Immature natural killer cell (primary cell): ENCODE measurements around the gene NTN5. TPM values are rescaled to one million over a fixed set of nuclear protein-coding genes. Genes with fewer than 3 reads are reported as not detected.
A peak's percentile ranks its signal among the peaks of the same experiment; 100 is the strongest.
"Not testable (repeated sequence)": the region's sequence is repeated elsewhere in the genome, so short reads cannot be mapped to it uniquely, and the experiment has no call there.

Experiments used
- DNase-seq, 3 donors: peaks; one replicate each; pipeline ENCODE4 v3.0.0; 2022; ENCODE audit warnings: mixed read lengths in 1 of 3
- H3K27ac Mint-ChIP-seq, 6 donors: one replicate each; pipeline ENCODE4 v1.8.0; 2020; ENCODE audit warnings: mixed read lengths in 6 of 6, mild to moderate bottlenecking in 5 of 6, inconsistent platforms in 4 of 6, moderate library complexity in 3 of 6
- H3K27me3 Mint-ChIP-seq, 3 donors: one replicate each; pipeline ENCODE4 v1.8.0; 2020 to 2021; ENCODE audit warnings: low read depth in 3 of 3, mild to moderate bottlenecking in 3 of 3, mixed read lengths in 3 of 3, moderate library complexity in 3 of 3, inconsistent platforms in 1 of 3
- H3K36me3 Mint-ChIP-seq, 3 donors: one replicate each; pipeline ENCODE4 v1.8.0; 2020; ENCODE audit warnings: mixed read lengths in 3 of 3, inconsistent platforms in 2 of 3, mild to moderate bottlenecking in 2 of 3
- H3K4me1 Mint-ChIP-seq, 2 donors: one replicate each; pipeline ENCODE4 v1.8.0; 2020; ENCODE audit warnings: inconsistent platforms in 2 of 2, mild to moderate bottlenecking in 2 of 2, mixed read lengths in 2 of 2, moderate library complexity in 1 of 2
- H3K4me3 Mint-ChIP-seq, 5 donors: one replicate each; pipeline ENCODE4 v1.8.0; 2020; ENCODE audit warnings: mild to moderate bottlenecking in 5 of 5, mixed read lengths in 5 of 5, inconsistent platforms in 3 of 5, moderate library complexity in 3 of 5
- H3K9me3 Mint-ChIP-seq, 6 donors: one replicate each; pipeline ENCODE4 v1.8.0; 2020; ENCODE audit warnings: mild to moderate bottlenecking in 6 of 6, mixed read lengths in 6 of 6, inconsistent platforms in 4 of 6, moderate library complexity in 3 of 6
- polyA plus RNA-seq, 3 donors: library from polyadenylated mRNA; unstranded; fragments of 300-500 nt; fragmentation: Illumina TruSeq; gene quantifications; one replicate each; pipeline ENCODE4 v1.2.3, GENCODE V29; 2021

NTN5 gene
- polyA plus RNA-seq, 3 donors from 2014 or later = 0.46 TPM; not detected in 2

DNA sequence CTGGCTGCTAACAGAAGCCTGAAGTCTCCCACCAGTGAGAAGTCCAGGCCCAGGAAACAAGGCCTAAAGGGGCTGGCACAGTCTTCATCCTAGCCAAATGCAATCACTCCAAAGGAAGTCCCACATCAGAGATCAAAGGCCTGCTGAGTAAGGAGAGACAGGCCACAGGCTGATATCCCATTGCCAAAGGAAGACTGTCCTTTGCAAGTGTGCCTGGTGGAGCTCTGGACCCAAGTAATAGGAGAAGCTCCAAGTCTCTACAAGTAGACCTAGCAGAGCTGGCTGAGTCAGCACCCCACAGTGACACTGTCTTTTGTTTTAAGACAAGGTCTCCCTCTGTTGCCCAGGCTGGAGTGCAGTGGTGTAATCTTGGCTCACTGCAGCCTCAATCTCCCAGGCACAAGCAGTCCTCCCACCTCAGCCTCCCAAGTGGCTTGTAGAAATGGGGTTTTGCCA, 40.1 kb downstream of the NTN5 start:
- H3K27ac Mint-ChIP-seq = peak overlapping the region; percentile 28 to 75 (median 54)

DNA sequence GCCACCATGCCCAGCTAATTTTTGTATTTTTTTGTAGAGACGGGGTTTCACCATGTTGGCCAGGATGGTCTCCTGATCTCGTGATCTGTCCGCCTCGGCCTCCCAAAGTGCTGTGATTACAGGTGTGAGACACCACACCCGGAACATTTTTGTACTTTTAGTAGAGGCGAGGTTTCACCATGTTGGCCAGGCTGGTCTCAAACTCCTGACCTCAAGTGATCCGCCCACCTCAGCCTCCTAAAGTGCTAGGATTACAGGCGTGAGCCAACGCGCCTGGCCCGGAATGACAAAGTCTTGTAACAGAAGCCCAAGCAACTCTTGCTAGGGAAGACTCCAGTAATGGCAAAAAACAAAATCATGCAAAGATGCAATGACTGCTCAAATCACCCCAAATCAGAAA, 40.5 kb downstream of the NTN5 start:
- Mint-ChIP-seq H3K27ac (peak overlapping the region in 4 of 6 donors; percentile 53 to 75 (median 61)), H3K27me3 (peaks cover 6 to 11% (median 9%) of the 10 kb centered on the region in 3 donors), H3K4me3 (peak overlapping the region in 4 of 5 donors; percentile 2 to 29 (median 16)), H3K4me1 (peaks cover 42 to 48% of the 10 kb centered on the region in 2 donors)
- not testable (repeated sequence) for DNase-seq, H3K36me3 Mint-ChIP-seq, H3K9me3 Mint-ChIP-seq

More for the DNA sequence above, 40.1 kb downstream of the NTN5 start:
- H3K4me3 Mint-ChIP-seq = peak overlapping the region in 4 of 5 donors; percentile 2 to 29 (median 16)
- H3K9me3 Mint-ChIP-seq = no peaks in the 10 kb centered on the region
- H3K4me1 Mint-ChIP-seq = peaks cover 41 to 43% of the 10 kb centered on the region in 2 donors
- DNase-seq = no peak
- H3K36me3 Mint-ChIP-seq = peaks cover 0 to 6% (median 4%) of the 10 kb centered on the region in 3 donors
- peaks cover 10 to 15% (median 14%) of the 10 kb centered on the region in 3 donors for H3K27me3 Mint-ChIP-seq

DNA sequence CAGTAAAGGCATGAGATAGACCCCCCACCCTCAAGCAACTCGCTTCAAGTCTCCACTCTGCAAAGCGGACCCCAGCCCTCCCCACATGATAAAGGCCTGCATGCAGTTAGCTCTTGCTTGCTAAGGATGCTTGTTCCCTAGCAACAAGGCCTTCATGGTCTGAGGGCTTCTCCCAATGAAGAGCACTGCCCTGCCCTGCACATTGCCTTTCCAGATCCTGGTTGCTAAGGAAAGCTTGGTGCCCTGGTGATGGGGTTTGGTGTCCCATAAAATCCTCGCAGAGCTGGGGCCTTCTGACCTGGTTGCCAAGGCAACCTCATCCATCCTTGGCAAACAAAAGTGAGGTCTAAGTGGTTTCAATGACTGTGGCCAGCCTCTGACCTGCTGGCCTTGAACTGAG, 41.6 kb downstream of the NTN5 start:
- Mint-ChIP-seq H3K27me3 (peaks cover 5 to 9% (median 9%) of the 10 kb centered on the region in 3 donors), H3K4me1 (peaks cover 48 to 56% of the 10 kb centered on the region in 2 donors), H3K27ac (peak overlapping the region in 1 of 6 donors; percentile 34), H3K4me3 (no peak overlapping the region), H3K9me3 (no peaks in the 10 kb centered on the region), H3K36me3 (peaks cover 0 to 6% (median 4%) of the 10 kb centered on the region in 3 donors)
- DNase-seq = no peak

DNA sequence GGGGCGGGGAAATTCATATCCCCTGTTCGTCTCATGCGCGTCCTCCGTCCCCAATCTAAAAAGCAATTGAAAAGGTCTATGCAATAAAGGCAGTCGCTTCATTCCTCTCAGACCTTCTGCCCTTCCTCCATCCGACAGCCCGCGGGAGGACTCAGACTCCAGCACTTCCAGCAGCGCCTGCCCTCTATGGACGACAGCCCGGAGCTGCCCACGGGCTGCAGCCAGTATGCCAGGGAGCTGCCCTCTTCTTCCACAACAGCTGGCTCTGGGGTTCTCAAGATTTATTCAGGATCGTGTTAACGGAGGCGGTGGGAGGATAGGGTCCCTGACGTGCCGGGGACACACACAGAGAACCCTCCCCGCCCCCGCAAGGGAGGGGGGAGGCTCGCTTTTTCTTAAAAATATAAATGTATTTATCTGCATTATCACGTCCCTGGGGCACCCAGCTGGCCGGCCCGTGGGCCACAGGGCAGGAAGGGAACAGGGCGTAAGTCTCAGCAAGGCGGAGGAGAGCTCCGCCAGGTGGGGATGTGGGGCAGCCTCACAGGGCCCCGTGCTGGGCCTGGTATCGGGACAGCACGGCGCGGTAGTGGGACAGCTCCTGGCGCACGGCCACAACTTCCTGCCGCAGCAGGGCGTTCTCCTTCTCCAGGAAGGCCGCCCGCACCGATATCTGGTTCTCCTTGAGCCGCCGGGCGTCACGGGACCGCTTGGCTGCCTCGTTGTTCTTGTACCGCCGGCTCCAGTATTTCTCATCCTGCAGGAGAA, 42.3 kb downstream of the NTN5 start:
- Mint-ChIP-seq H3K9me3 (no peaks in the 10 kb centered on the region), H3K4me1 (peaks cover 45 to 54% of the 10 kb centered on the region in 2 donors), H3K27ac (peak overlapping the region in 1 of 6 donors; percentile 48), H3K36me3 (peaks cover 0 to 6% (median 4%) of the 10 kb centered on the region in 3 donors), H3K27me3 (peaks cover 3 to 7% (median 7%) of the 10 kb centered on the region in 3 donors), H3K4me3 (no peak overlapping the region)
- DNase-seq = no peak

DNA sequence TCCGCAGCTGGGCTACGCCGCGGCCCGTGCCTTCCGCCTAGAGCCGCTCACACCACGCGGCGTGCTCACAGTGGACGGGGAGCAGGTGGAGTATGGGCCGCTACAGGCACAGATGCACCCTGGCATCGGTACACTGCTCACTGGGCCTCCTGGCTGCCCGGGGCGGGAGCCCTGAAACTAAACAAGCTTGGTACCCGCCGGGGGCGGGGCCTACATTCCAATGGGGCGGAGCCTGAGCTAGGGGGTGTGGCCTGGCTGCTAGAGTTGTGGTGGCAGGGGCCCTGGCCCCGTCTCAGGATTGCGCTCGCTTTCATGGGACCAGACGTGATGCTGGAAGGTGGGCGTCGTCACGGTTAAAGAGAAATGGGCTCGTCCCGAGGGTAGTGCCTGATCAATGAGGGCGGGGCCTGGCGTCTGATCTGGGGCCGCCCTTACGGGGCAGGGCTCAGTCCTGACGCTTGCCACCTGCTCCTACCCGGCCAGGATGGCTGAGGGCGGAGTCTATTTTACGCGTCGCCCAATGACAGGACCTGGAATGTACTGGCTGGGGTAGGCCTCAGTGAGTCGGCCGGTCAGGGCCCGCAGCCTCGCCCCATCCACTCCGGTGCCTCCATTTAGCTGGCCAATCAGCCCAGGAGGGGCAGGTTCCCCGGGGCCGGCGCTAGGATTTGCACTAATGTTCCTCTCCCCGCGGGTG, 43.1 kb downstream of the NTN5 start:
- peaks cover 3 to 7% (median 4%) of the 10 kb centered on the region in 3 donors for H3K27me3 Mint-ChIP-seq
- no peak overlapping the region for H3K4me3 Mint-ChIP-seq
- H3K4me1 Mint-ChIP-seq = peaks cover 46 to 54% of the 10 kb centered on the region in 2 donors
- DNase-seq = no peak
- H3K36me3 Mint-ChIP-seq = peaks cover 0 to 6% (median 4%) of the 10 kb centered on the region in 3 donors
- H3K27ac Mint-ChIP-seq = peak overlapping the region in 1 of 6 donors; percentile 48
- no peaks in the 10 kb centered on the region for H3K9me3 Mint-ChIP-seq

DNA sequence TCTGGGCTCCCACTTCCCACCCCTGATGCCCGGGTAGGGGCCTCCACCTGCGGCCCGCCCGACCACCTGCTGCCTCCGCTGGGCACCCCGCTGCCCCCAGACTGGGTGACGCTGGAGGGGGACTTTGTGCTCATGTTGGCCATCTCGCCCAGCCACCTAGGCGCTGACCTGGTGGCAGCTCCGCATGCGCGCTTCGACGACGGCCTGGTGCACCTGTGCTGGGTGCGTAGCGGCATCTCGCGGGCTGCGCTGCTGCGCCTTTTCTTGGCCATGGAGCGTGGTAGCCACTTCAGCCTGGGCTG, 43.6 kb downstream of the NTN5 start:
- no peak overlapping the region for H3K27ac Mint-ChIP-seq
- no peak for DNase-seq
- H3K4me3 Mint-ChIP-seq = no peak overlapping the region

DNA sequence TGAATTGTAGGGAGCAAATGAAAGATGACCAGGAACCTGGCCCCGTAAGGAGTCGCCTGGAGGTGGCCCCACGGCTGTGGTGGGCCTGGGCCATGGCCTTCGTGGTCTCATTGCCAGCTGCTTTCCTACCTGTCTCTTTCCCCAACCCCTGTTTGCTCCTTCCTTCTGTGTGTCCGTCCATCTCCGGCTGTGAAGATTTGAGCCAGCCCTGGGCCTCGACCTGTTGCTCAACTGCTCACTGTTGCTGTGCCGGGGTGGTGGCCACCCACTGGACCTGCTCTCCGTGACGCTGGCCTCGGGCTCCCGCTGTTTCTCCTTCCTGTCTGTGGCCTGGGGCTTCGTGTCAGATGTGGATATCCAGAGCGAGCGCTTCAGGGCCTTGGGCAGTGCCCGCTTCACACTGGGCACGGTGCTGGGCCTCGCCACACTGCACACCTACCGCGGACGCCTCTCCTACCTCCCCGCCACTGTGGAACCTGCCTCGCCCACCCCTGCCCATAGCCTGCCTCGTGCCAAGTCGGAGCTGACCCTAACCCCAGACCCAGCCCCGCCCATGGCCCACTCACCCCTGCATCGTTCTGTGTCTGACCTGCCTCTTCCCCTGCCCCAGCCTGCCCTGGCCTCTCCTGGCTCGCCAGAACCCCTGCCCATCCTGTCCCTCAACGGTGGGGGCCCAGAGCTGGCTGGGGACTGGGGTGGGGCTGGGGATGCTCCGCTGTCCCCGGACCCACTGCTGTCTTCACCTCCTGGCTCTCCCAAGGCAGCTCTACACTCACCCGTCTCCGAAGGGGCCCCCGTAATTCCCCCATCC, 44.1 kb downstream of the NTN5 start:
- DNase-seq = no peak
- Mint-ChIP-seq H3K9me3 (no peaks in the 10 kb centered on the region), H3K4me3 (peak overlapping the region in 1 of 5 donors; percentile 44), H3K27ac (peak overlapping the region in 2 of 6 donors; percentile 48 to 60), H3K4me1 (peaks cover 46 to 51% of the 10 kb centered on the region in 2 donors), H3K27me3 (peaks cover 1 to 4% (median 2%) of the 10 kb centered on the region in 3 donors), H3K36me3 (peaks cover 3 to 9% (median 7%) of the 10 kb centered on the region in 3 donors)

More for the DNA sequence above, 43.6 kb downstream of the NTN5 start:
- H3K9me3 Mint-ChIP-seq = no peaks in the 10 kb centered on the region
- H3K27me3 Mint-ChIP-seq = peaks cover 1 to 4% (median 2%) of the 10 kb centered on the region in 3 donors
- peaks cover 46 to 52% of the 10 kb centered on the region in 2 donors for H3K4me1 Mint-ChIP-seq
- peaks cover 0 to 6% (median 4%) of the 10 kb centered on the region in 3 donors for H3K36me3 Mint-ChIP-seq

DNA sequence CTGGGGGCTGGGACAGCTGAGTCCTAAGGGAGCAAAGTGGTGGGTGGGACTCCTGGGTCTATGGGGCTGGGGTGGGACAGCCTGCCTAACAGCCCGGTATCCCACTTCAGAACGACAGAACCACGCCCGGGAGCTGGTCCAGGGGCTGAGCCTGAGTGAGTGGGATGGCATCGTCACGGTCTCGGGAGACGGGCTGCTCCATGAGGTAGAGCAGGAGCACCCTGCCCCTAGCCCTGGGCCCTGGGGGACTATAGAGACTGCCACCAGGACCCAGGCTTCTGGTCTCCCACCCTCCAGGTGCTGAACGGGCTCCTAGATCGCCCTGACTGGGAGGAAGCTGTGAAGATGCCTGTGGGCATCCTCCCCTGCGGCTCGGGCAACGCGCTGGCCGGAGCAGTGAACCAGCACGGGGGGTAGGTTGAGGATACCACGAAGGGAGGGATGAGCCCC, 44.9 kb downstream of the NTN5 start:
- H3K4me1 Mint-ChIP-seq = peaks cover 48 to 52% of the 10 kb centered on the region in 2 donors
- H3K27ac Mint-ChIP-seq = peak overlapping the region in 3 of 6 donors; percentile 74 to 84 (median 80)
- DNase-seq = no peak

DNA sequence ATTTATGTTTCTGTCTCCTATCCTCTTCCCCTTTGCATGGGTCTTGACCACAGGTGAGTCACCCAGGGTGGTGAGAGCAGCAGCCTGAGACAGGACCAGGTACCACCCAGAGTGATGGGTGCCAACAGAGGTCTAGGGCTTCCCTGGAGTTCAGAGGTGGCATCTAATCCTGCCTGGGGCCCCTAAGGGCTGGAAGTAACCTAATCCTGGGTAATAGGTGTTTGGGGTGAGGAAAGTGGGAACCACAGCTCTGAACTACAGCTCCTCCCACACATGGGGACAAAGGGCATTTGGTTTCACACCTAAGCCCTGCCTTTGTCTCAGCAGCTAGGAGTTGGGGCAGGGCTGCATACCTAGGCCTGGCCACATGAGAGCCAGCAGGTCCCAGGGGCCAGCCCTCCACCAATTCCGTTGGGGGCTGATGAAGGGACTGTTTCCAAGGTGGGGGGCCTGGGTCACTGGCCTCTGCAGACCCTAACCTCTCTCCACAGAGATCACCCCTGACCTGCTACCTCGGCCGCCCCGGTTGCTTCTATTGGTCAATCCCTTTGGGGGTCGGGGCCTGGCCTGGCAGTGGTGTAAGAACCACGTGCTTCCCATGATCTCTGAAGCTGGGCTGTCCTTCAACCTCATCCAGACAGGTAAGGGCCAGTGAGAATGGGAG, 45.5 kb downstream of the NTN5 start:
- Mint-ChIP-seq H3K4me1 (peaks cover 48 to 51% of the 10 kb centered on the region in 2 donors), H3K27ac (peak overlapping the region; percentile 74 to 92 (median 82)), H3K4me3 (peak overlapping the region; percentile 40 to 70 (median 66)), H3K27me3 (peaks cover 1 to 4% (median 4%) of the 10 kb centered on the region in 3 donors), H3K9me3 (no peaks in the 10 kb centered on the region), H3K36me3 (peaks cover 5 to 16% (median 9%) of the 10 kb centered on the region in 3 donors)
- DNase-seq = peak; percentile 51 to 56 (median 52)

More for the DNA sequence above, 44.9 kb downstream of the NTN5 start:
- peaks cover 1 to 4% (median 4%) of the 10 kb centered on the region in 3 donors for H3K27me3 Mint-ChIP-seq
- peaks cover 5 to 14% (median 10%) of the 10 kb centered on the region in 3 donors for H3K36me3 Mint-ChIP-seq
- H3K9me3 Mint-ChIP-seq = no peaks in the 10 kb centered on the region
- peak overlapping the region in 1 of 5 donors; percentile 49 for H3K4me3 Mint-ChIP-seq

DNA sequence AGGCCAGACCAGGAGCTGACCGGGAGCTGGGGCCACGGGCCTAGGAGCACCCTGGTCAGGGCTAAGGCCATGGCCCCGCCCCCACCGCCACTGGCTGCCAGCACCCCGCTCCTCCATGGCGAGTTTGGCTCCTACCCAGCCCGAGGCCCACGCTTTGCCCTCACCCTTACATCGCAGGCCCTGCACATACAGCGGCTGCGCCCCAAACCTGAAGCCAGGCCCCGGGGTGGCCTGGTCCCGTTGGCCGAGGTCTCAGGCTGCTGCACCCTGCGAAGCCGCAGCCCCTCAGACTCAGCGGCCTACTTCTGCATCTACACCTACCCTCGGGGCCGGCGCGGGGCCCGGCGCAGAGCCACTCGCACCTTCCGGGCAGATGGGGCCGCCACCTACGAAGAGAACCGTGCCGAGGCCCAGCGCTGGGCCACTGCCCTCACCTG, 46.9 kb downstream of the NTN5 start:
- H3K4me3 Mint-ChIP-seq = no peak overlapping the region
- peaks cover 5 to 15% (median 11%) of the 10 kb centered on the region in 3 donors for H3K36me3 Mint-ChIP-seq
- peaks cover 1 to 4% (median 4%) of the 10 kb centered on the region in 3 donors for H3K27me3 Mint-ChIP-seq
- no peak for DNase-seq
- peak overlapping the region in 2 of 6 donors; percentile 70 to 89 for H3K27ac Mint-ChIP-seq
- H3K9me3 Mint-ChIP-seq = no peaks in the 10 kb centered on the region
- H3K4me1 Mint-ChIP-seq = peaks cover 51 to 55% of the 10 kb centered on the region in 2 donors

DNA sequence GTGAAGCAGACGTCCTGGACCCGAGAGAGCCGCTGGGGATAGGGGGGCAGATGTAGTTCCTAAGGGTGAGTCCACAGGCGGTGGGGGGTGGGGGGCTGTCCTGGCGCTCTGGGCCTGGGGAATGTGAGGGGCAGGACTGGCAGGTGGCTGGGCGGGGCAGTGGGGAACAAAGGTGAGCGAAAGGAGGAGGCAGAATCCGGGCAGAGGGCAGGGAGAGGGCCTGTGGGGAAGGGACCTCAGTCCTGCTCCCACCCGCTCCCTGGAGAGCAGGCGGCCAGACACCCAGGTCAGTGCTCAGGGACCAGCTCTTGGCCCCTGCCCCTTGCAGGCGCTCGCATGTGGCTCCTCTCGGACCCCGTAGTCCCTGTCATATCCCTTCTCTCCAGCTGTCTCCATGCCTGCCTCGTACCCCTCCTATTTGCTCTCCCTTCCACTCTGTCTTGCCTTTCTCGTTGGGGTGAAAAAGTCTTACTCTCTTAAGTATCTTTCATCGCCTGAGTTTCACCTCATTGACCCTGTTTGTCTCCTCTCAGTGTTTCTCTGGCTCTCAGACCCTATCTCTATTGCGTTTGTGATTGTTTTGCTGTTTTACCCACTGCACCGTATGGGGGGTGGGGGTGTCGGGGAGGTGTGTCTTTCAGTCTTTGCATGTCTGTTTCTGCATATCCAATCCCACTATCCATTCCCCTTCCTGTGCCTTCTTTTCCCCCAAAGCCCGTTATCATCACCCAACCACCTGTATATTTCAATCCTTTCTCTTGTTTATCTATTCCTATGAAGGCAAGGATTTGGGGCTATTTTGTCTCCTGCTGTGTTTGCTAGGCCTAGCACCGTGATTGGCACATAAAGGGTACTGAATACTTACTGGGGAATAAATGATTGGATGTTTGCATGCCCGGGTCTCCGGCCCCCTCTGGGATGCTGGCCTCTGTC, 47.8 kb downstream of the NTN5 start:
- peaks cover 5 to 15% (median 11%) of the 10 kb centered on the region in 3 donors for H3K36me3 Mint-ChIP-seq
- H3K27me3 Mint-ChIP-seq = peaks cover 0 to 4% (median 4%) of the 10 kb centered on the region in 3 donors
- H3K4me1 Mint-ChIP-seq = peaks cover 53 to 59% of the 10 kb centered on the region in 2 donors
- peak overlapping the region in 4 of 5 donors; percentile 13 to 54 (median 40) for H3K4me3 Mint-ChIP-seq
- H3K27ac Mint-ChIP-seq = peak overlapping the region; percentile 65 to 97 (median 89)
- no peaks in the 10 kb centered on the region for H3K9me3 Mint-ChIP-seq
- no peak for DNase-seq
